ENCODE measurements around the gene AFAP1L2. TPM values are rescaled to one million over a fixed set of nuclear protein-coding genes. Genes with fewer than 3 reads are reported as not detected.
A peak's percentile ranks its signal among the peaks of the same experiment; 100 is the strongest.

Gene AFAP1L2
- total RNA-seq, 1 donor from 2014 or later: 4.8 TPM

- H3K27ac Mint-ChIP-seq: no peak overlapping the region
- H3K4me3 ChIP-seq: no peak overlapping the region
- H3K27me3 ChIP-seq: peaks cover 67% of the 10 kb centered on the region
- H3F3A ChIP-seq (ENCODE audit: low read depth): peaks cover 16% of the 10 kb centered on the region
- H3K4me1 ChIP-seq: peaks cover 15% of the 10 kb centered on the region
- H3K4me3 Mint-ChIP-seq: peak overlapping the region; percentile 94
- H3K36me3 Mint-ChIP-seq: no peaks in the 10 kb centered on the region
- no peaks in the 10 kb centered on the region for H4K20me1 ChIP-seq (ENCODE audit: low read depth)
- no peak overlapping the region for H3K27ac ChIP-seq
- peak overlapping the region; percentile 81 for H3K4me2 ChIP-seq
- H3K27me3 Mint-ChIP-seq (ENCODE audit: insufficient read depth, low read depth): peaks cover 32% of the 10 kb centered on the region
- H3K36me3 ChIP-seq: no peaks in the 10 kb centered on the region
- no peak overlapping the region for H2AFZ ChIP-seq (replicated peaks)
- no peaks in the 10 kb centered on the region for H3K79me2 ChIP-seq (ENCODE audit: low read depth)
- H3K9me3 Mint-ChIP-seq: no peaks in the 10 kb centered on the region
- H3K4me1 Mint-ChIP-seq: peaks cover 54% of the 10 kb centered on the region
- H3K9me3 ChIP-seq (ENCODE audit: low read depth): no peaks in the 10 kb centered on the region
- TF ChIP-seq CTCF (IDR thresholded peaks at IDR 0.05) (no peak), EZH2phosphoT487 (IDR thresholded peaks at IDR 0.05) (no peak), EZH2 (IDR thresholded peaks at IDR 0.05) (no peak)
- no peak overlapping the region for H3K9ac ChIP-seq
- no peak for DNase-seq (ENCODE audit: low spot score)
Observed at GRCh38 chr10:114402233-114402632, 2.1 kb downstream of the AFAP1L2 start.

DNA sequence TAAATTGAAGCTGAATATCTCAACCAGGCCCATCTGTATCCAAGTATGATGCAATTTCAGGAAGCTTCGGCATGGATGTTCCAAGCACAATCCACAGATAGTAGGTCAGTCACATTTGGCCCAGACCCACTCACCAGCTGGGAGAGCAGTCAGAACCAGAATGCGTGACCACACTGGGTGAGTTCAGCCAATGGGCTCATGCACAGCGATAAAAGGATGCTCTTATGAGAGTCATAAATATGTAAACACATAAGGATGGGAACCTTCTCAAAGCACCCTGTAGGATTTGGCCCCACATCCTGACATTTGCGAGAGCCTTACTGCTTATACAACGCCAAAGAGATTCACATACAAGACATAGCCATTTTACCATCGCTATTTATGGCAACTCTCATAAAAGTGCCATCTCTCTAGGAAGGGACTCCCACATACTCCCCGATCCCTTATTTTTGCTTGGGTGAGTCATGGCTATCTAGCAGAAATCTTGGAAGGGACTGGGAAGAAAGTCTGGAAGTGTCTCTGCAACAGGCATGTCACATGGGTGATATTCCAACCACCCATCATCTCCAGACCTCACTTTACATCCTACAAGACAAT is 3.0 kb downstream of the AFAP1L2 start:
- Histone ChIP-seq H4K20me1 (ENCODE audit: low read depth) (no peaks in the 10 kb centered on the region), H3K9me3 (ENCODE audit: low read depth) (no peaks in the 10 kb centered on the region), H3K4me2 (no peak overlapping the region), H3F3A (ENCODE audit: low read depth) (peaks cover 16% of the 10 kb centered on the region), H3K9ac (no peak overlapping the region), H3K4me1 (peaks cover 15% of the 10 kb centered on the region), H3K36me3 (no peaks in the 10 kb centered on the region), H3K27me3 (peaks cover 62% of the 10 kb centered on the region), H2AFZ (replicated peaks) (no peak overlapping the region), H3K27ac (no peak overlapping the region), H3K4me3 (no peak overlapping the region), H3K79me2 (ENCODE audit: low read depth) (no peaks in the 10 kb centered on the region)
- no peak for TF ChIP-seq CTCF (IDR thresholded peaks at IDR 0.05)
- no peak for TF ChIP-seq EZH2 (IDR thresholded peaks at IDR 0.05)
- TF ChIP-seq EZH2phosphoT487 (IDR thresholded peaks at IDR 0.05): no peak
- Mint-ChIP-seq H3K4me1 (peaks cover 59% of the 10 kb centered on the region), H3K36me3 (no peaks in the 10 kb centered on the region), H3K27me3 (ENCODE audit: insufficient read depth, low read depth) (peaks cover 28% of the 10 kb centered on the region), H3K27ac (no peak overlapping the region), H3K9me3 (no peaks in the 10 kb centered on the region), H3K4me3 (no peak overlapping the region)
- no peak for DNase-seq (ENCODE audit: low spot score)

- Histone ChIP-seq H3K9me3 (ENCODE audit: low read depth) (no peaks in the 10 kb centered on the region), H3K4me1 (peaks cover 15% of the 10 kb centered on the region), H3K36me3 (no peaks in the 10 kb centered on the region), H3K27ac (no peak overlapping the region), H3K4me2 (no peak overlapping the region), H4K20me1 (ENCODE audit: low read depth) (no peaks in the 10 kb centered on the region), H3K79me2 (ENCODE audit: low read depth) (no peaks in the 10 kb centered on the region), H2AFZ (replicated peaks) (no peak overlapping the region), H3F3A (ENCODE audit: low read depth) (peaks cover 12% of the 10 kb centered on the region), H3K9ac (no peak overlapping the region), H3K27me3 (peaks cover 50% of the 10 kb centered on the region), H3K4me3 (no peak overlapping the region)
- DNase-seq (ENCODE audit: low spot score): no peak
- Mint-ChIP-seq H3K27me3 (ENCODE audit: insufficient read depth, low read depth) (peaks cover 19% of the 10 kb centered on the region), H3K27ac (no peak overlapping the region), H3K36me3 (no peaks in the 10 kb centered on the region), H3K4me1 (peaks cover 57% of the 10 kb centered on the region), H3K9me3 (no peaks in the 10 kb centered on the region), H3K4me3 (no peak overlapping the region)
- no peak for TF ChIP-seq EZH2 (IDR thresholded peaks at IDR 0.05)
- no peak for TF ChIP-seq EZH2phosphoT487 (IDR thresholded peaks at IDR 0.05)
- TF ChIP-seq CTCF (IDR thresholded peaks at IDR 0.05): no peak
Observed at GRCh38 chr10:114400091-114400490, 4.2 kb downstream of the AFAP1L2 start.

Data from neural progenitor cell (in vitro differentiated cells).